T-helper 1 cell treated with Interleukin-12 subunit alpha and Interleukin-12 subunit beta and Interleukin-4 antibody, amounts not matched to agents 30 ng/mL and 1 ng/mL, for 36 hours (primary cell): Measurements from ENCODE around the gene PPAT. TPM values are rescaled to one million over a fixed set of nuclear protein-coding genes. Genes with fewer than 3 reads are reported as not detected.

Source experiments
- intact Hi-C: fragments of 100-400 bp; cut with micrococcal nuclease; formaldehyde crosslinking; loops from one replicate; pipeline ENCODE4 v1.15.1; 2024
- total RNA-seq: library from RNA; stranded (reverse); gene quantifications from 2 replicates; pipeline ENCODE4 v1.2.3, GENCODE V29; 2022

The PPAT gene
- total RNA-seq, 1 donor from 2014 or later: 26.4 TPM

- intact Hi-C loops: no loop called here
Measured at GRCh38 chr4:56438766-56439165, 3.4 kb upstream of the PPAT start.

- intact Hi-C loops: loop anchor here (1.0 to 2.0 kb wide), 10 partner anchors 9 to 1040 kb away; partner anchors contain the start of genes AASDH, CEP135, EXOC1 and REST
Measured at GRCh38 chr4:56434599-56435139, 746 bp downstream of the PPAT start.

GRCh38 chr4:56433280-56433679, 2.1 kb downstream of the PPAT start:
- intact Hi-C loops: no loop called here

- intact Hi-C loops: no loop called here
Measured at GRCh38 chr4:56430203-56430602, 5.2 kb downstream of the PPAT start.

GRCh38 chr4:56427179-56427578, 8.2 kb downstream of the PPAT start:
- intact Hi-C loops: no loop called here

- intact Hi-C loops: no loop called here
Measured at GRCh38 chr4:56426273-56426672, 9.1 kb downstream of the PPAT start.

- intact Hi-C loops: loop anchor here (1.0 kb wide), 4 partner anchors 9 to 411 kb away; no protein-coding TSS in a partner anchor
Measured at GRCh38 chr4:56425518-56425917, 9.9 kb downstream of the PPAT start.

- intact Hi-C loops: loop anchor here (1.0 kb wide), 4 partner anchors 9 to 411 kb away; no protein-coding TSS in a partner anchor
Measured at GRCh38 chr4:56424697-56425514, 10.5 kb downstream of the PPAT start.

GRCh38 chr4:56424176-56424575, 11.2 kb downstream of the PPAT start:
- intact Hi-C loops: no loop called here

GRCh38 chr4:56417396-56417795, 18.0 kb downstream of the PPAT start:
- intact Hi-C loops: no loop called here

GRCh38 chr4:56416349-56416748, 19.1 kb downstream of the PPAT start:
- intact Hi-C loops: no loop called here

GRCh38 chr4:56414135-56414670, 21.2 kb downstream of the PPAT start:
- intact Hi-C loops: no loop called here

- intact Hi-C loops: no loop called here
Measured at GRCh38 chr4:56410247-56411062, 25.0 kb downstream of the PPAT start.

GRCh38 chr4:56409511-56410090, 25.8 kb downstream of the PPAT start:
- intact Hi-C loops: no loop called here

GRCh38 chr4:56408978-56409377, 26.4 kb downstream of the PPAT start:
- intact Hi-C loops: no loop called here

- intact Hi-C loops: no loop called here
Measured at GRCh38 chr4:56406151-56406550, 29.3 kb downstream of the PPAT start.

GRCh38 chr4:56405016-56405415, 30.4 kb downstream of the PPAT start:
- intact Hi-C loops: no loop called here

- intact Hi-C loops: no loop called here
Measured at GRCh38 chr4:56400560-56400959, 34.9 kb downstream of the PPAT start.

GRCh38 chr4:56391270-56391669, 44.1 kb downstream of the PPAT start:
- intact Hi-C loops: no loop called here

- intact Hi-C loops: loop anchor here (2.0 to 5.0 kb wide), 2 partner anchors 337 to 995 kb away; partner anchors contain the start of gene TMEM165
Measured at GRCh38 chr4:56389558-56389957, 45.9 kb downstream of the PPAT start.

GRCh38 chr4:56388306-56388705, 47.1 kb downstream of the PPAT start:
- intact Hi-C loops: loop anchor here (2.0 to 5.0 kb wide), 2 partner anchors 336 to 994 kb away; partner anchors contain the start of gene TMEM165
